ENCODE measurements around the gene PABPN1L.

GRCh38 chr16:88819126-88819525, 47.3 kb downstream of the PABPN1L start:
- TF ChIP-seq CTCF (IDR thresholded peaks at IDR 0.05; ENCODE audit: low read depth, low read length, poor library complexity, severe bottlenecking) (no peak), EZH2phosphoT487 (IDR thresholded peaks at IDR 0.05; ENCODE audit: borderline replicate concordance, low read length) (no peak)

All from DOHH2 (cell line).